KMS-11 (cell line): ENCODE results near the gene OLFML2A.

Experiments
- H2AFZ ChIP-seq: fragments of 200-600 bp; sonication (generic); 2 replicates; pipeline ENCODE4 v1.6.1; 2016; ENCODE audit warnings: antibody characterized with exemption, mixed run types, low read depth
- H3K27ac ChIP-seq: fragments of 200-600 bp; sonication (generic); 2 replicates; pipeline ENCODE4 v1.6.1; 2016; ENCODE audit warnings: mild to moderate bottlenecking, mixed run types
- H3K27me3 ChIP-seq: fragments of 200-600 bp; sonication (generic); 2 replicates; pipeline ENCODE4 v1.6.1; 2017; ENCODE audit warnings: mild to moderate bottlenecking, low read depth, mixed run types, moderate library complexity; ENCODE audit not compliant: insufficient read depth
- H3K36me3 ChIP-seq: fragments of 200-600 bp; sonication (generic); 2 replicates; pipeline ENCODE4 v1.6.1; 2017; ENCODE audit warnings: mild to moderate bottlenecking, mixed run types; ENCODE audit not compliant: insufficient read depth
- H3K4me1 ChIP-seq: fragments of 200-600 bp; sonication (generic); 2 replicates; pipeline ENCODE4 v1.6.1; 2016; ENCODE audit warnings: mild to moderate bottlenecking, low read depth, mixed run types; ENCODE audit not compliant: poor library complexity, severe bottlenecking
- H3K4me2 ChIP-seq: fragments of 200-600 bp; sonication (generic); 2 replicates; pipeline ENCODE4 v1.7.0; 2016; ENCODE audit warnings: mild to moderate bottlenecking, mixed run types
- H3K4me3 ChIP-seq: fragments of 200-600 bp; sonication (generic); IDR thresholded peaks from 2 replicates; pipeline ENCODE4 v1.6.1; 2017; ENCODE audit warnings: low read depth, low read length, mixed read lengths; ENCODE audit not compliant: insufficient read depth
- H3K79me2 ChIP-seq: fragments of 200-600 bp; sonication (generic); 2 replicates; pipeline ENCODE4 v1.6.1; 2016; ENCODE audit warnings: low read depth, mixed run types; ENCODE audit not compliant: insufficient read depth
- H3K9ac ChIP-seq: fragments of 200-600 bp; sonication (generic); 2 replicates; pipeline ENCODE4 v1.6.1; 2016; ENCODE audit warnings: mild to moderate bottlenecking, mixed run types
- H4K20me1 ChIP-seq: fragments of 200-600 bp; sonication (generic); 2 replicates; pipeline ENCODE4 v1.6.1; 2016; ENCODE audit warnings: mild to moderate bottlenecking, mixed run types; ENCODE audit not compliant: insufficient read depth
- CTCF ChIP-seq: fragments of 200-600 bp; sonication (generic); conservative IDR thresholded peaks from 2 replicates; pipeline ENCODE4 v1.6.1; 2017; ENCODE audit warnings: low read depth, mild to moderate bottlenecking, antibody characterized with exemption, low read length, moderate library complexity, mixed read lengths

Gene OLFML2A

GRCh38 chr9:124855566-124855943 is 78.6 kb downstream of the OLFML2A start:
- Histone ChIP-seq H3K27me3 (no peaks in the 10 kb centered on the region), H3K4me2 (no peak overlapping the region), H3K36me3 (peaks cover 3% of the 10 kb centered on the region; the same call in 1 of the 2 replicates), H4K20me1 (peaks cover 10% of the 10 kb centered on the region; the same call in 1 of the 2 replicates), H3K4me3 (no peak overlapping the region), H3K9ac (no peak overlapping the region), H2AFZ (no peak overlapping the region), H3K79me2 (peaks cover 13% of the 10 kb centered on the region), H3K4me1 (peaks cover 23% of the 10 kb centered on the region), H3K27ac (no peak overlapping the region)
- no peak for TF ChIP-seq CTCF

GRCh38 chr9:124855944-124856765 is 79.2 kb downstream of the OLFML2A start:
- H3K27me3 ChIP-seq = no peaks in the 10 kb centered on the region
- H3K9ac ChIP-seq = no peak overlapping the region
- no peak overlapping the region for H3K4me2 ChIP-seq
- H3K36me3 ChIP-seq = peaks cover 6% of the 10 kb centered on the region; the same call in 1 of the 2 replicates
- peaks cover 15% of the 10 kb centered on the region; the same call in 1 of the 2 replicates for H4K20me1 ChIP-seq
- no peak overlapping the region for H3K4me3 ChIP-seq
- no peak overlapping the region for H2AFZ ChIP-seq
- H3K4me1 ChIP-seq = peaks cover 24% of the 10 kb centered on the region
- H3K79me2 ChIP-seq = peaks cover 19% of the 10 kb centered on the region
- no peak overlapping the region for H3K27ac ChIP-seq
- TF ChIP-seq CTCF = no peak

GRCh38 chr9:124857533-124858162 is 80.7 kb downstream of the OLFML2A start:
- H2AFZ ChIP-seq = no peak overlapping the region
- no peaks in the 10 kb centered on the region for H3K27me3 ChIP-seq
- peaks cover 6% of the 10 kb centered on the region; the same call in 1 of the 2 replicates for H3K36me3 ChIP-seq
- H3K4me3 ChIP-seq = no peak overlapping the region
- peaks cover 24% of the 10 kb centered on the region for H3K4me1 ChIP-seq
- H3K27ac ChIP-seq = no peak overlapping the region
- peaks cover 28% of the 10 kb centered on the region for H3K79me2 ChIP-seq
- no peak overlapping the region for H3K4me2 ChIP-seq
- TF ChIP-seq CTCF = no peak
- H4K20me1 ChIP-seq = peaks cover 15% of the 10 kb centered on the region; the same call in 1 of the 2 replicates
- H3K9ac ChIP-seq = no peak overlapping the region

GRCh38 chr9:124858330-124859046 is 81.6 kb downstream of the OLFML2A start:
- Histone ChIP-seq H3K27me3 (no peaks in the 10 kb centered on the region), H3K36me3 (peaks cover 6% of the 10 kb centered on the region; the same call in 1 of the 2 replicates), H3K9ac (no peak overlapping the region), H3K27ac (no peak overlapping the region), H3K4me3 (no peak overlapping the region), H3K4me2 (no peak overlapping the region), H2AFZ (no peak overlapping the region), H3K79me2 (peaks cover 28% of the 10 kb centered on the region), H3K4me1 (peaks cover 23% of the 10 kb centered on the region), H4K20me1 (peaks cover 15% of the 10 kb centered on the region; the same call in 1 of the 2 replicates)
- no peak for TF ChIP-seq CTCF
